Esophagus (tissue), 2 donors: ENCODE measurements around the gene MFSD2B. TPM values are rescaled to one million over a fixed set of nuclear protein-coding genes. Genes with fewer than 3 reads are reported as not detected.
A peak's percentile ranks its signal among the peaks of the same experiment; 100 is the strongest.

Experiments used
- H3K27ac ChIP-seq, 2 donors: one replicate each; pipeline ENCODE4 v1.5.1; 2013; ENCODE audit warnings: low read depth in 2 of 2, mild to moderate bottlenecking in 2 of 2, inconsistent platforms in 1 of 2, low read length in 1 of 2, moderate library complexity in 1 of 2
- H3K27me3 ChIP-seq, 2 donors: one replicate each; pipeline ENCODE4 v1.6.1; 2013; ENCODE audit warnings: low read length in 2 of 2, control low read depth in 1 of 2, mild to moderate bottlenecking in 1 of 2; ENCODE audit not compliant: insufficient read depth in 2 of 2, control insufficient read depth in 1 of 2
- H3K36me3 ChIP-seq, 2 donors: one replicate each; pipeline ENCODE4 v1.6.1; 2013; ENCODE audit warnings: low read length in 1 of 2; ENCODE audit not compliant: control insufficient read depth in 2 of 2, insufficient read depth in 2 of 2
- H3K4me1 ChIP-seq, 2 donors: one replicate each; pipeline ENCODE4 v1.6.1; 2013; ENCODE audit warnings: low read length in 1 of 2; ENCODE audit not compliant: control insufficient read depth in 2 of 2, insufficient read depth in 2 of 2
- H3K4me3 ChIP-seq, 2 donors: one replicate each; pipeline ENCODE4 v1.5.1; 2013; ENCODE audit warnings: low read length in 2 of 2, mild to moderate bottlenecking in 2 of 2, low read depth in 1 of 2, moderate library complexity in 1 of 2
- H3K9me3 ChIP-seq, 2 donors: one replicate each; pipeline ENCODE4 v1.6.1; 2013; ENCODE audit warnings: mild to moderate bottlenecking in 2 of 2, low read depth in 1 of 2, low read length in 1 of 2, moderate library complexity in 1 of 2; ENCODE audit not compliant: control insufficient read depth in 2 of 2, insufficient read depth in 1 of 2
- WGBS, 2 donors: extraction: QIAGEN DNeasy Blood & Tissue Kit; methylation state at CpG; one replicate each; pipeline ENCODE4 v1.1.7; 2013; 5-methylcytosine and 5-hydroxymethylcytosine counted together
- polyA plus RNA-seq, 2 donors: library from polyadenylated mRNA; stranded (reverse); fragments of 200-250 nt; gene quantifications; one replicate each; pipeline ENCODE4 v1.2.3, GENCODE V29; 2013
- donor health status: healthy with polysubstance abuse.
- donor health status: Bipolar disorder and iron deficiency.

MFSD2B gene, protein sequence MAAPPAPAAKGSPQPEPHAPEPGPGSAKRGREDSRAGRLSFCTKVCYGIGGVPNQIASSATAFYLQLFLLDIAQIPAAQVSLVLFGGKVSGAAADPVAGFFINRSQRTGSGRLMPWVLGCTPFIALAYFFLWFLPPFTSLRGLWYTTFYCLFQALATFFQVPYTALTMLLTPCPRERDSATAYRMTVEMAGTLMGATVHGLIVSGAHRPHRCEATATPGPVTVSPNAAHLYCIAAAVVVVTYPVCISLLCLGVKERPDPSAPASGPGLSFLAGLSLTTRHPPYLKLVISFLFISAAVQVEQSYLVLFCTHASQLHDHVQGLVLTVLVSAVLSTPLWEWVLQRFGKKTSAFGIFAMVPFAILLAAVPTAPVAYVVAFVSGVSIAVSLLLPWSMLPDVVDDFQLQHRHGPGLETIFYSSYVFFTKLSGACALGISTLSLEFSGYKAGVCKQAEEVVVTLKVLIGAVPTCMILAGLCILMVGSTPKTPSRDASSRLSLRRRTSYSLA
- polyA plus RNA-seq = under 1 TPM; 0.05 to 0.08 TPM

DNA sequence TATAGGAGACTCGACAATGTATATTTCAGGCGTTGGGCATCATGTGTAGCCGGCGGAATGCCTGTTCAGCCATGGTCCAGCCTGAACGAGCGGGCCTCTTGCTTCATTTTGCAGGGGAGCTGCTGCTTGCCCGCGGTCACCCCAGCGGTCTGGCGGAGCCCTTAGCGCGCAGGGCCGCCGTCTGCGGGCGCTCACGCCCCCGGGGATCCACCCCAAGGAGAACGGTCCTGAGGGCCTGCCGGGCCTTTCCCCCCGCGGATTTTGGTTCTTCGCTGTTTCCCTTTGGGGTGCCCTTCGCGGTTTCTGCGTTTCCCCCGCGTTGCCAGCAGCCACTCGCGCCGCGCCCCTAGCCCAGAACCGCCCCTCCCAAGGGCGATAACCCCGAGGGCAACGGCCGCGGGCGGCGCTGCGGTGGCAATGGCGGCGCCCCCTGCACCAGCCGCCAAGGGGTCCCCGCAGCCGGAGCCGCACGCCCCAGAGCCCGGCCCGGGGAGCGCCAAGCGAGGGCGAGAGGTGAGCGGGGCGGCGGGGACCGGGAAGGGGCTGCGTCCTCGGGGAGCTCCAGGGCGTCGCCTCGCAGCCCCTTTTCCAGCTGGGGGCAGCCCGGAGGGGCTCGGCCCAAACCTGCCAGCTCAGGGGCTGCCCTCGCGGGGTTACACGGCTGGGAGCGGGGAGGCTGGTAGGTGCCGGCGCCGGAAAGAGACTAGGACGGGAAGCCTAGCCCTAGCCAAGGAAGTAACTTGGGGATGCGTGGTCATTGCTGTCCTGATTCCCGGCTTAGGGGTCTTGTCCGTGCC is at the start of gene MFSD2B:
TSS of gene MFSD2B (plus strand) at position 406 of the 797 bp plus-strand sequence. CDS start at position 418, 12 bp downstream.
- Histone ChIP-seq H3K27ac (no peak within 1 kb of the TSS), H3K9me3 (no peaks in the 10 kb centered on the region), H3K27me3 (peaks cover 0 to 2% of the 10 kb centered on the region in 2 donors), H3K36me3 (no peaks in the 10 kb centered on the region), H3K4me1 (peaks cover 2 to 6% of the 10 kb centered on the region in 2 donors), H3K4me3 (peak within 1 kb of the TSS; percentile 39 to 48)
- 3% methylated on average over 73 to 75 of the region's 75 CpGs for WGBS, 2 donors

DNA sequence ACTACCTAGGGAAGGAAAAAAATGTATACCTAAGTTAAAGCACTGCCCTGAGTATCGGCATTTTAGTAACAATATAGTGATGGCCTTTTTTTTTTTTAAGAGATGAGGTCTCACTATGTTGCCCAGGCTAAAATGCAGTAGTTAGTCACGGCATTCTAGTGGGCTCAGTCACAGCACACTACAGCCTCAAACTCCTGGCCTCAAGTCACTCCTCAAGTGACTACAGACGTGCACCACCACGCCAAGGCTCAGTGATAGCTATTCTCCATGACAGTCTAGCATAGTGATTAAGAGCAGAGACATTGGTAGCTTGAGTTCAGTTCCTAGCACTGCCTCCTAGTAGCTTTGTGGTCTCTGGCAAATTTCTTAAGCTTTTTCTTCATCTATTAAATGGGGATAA is 42.0 kb upstream of the MFSD2B start:
- no peak overlapping the region for H3K4me3 ChIP-seq
- no peaks in the 10 kb centered on the region for H3K27me3 ChIP-seq
- no peak overlapping the region for H3K27ac ChIP-seq
- no peaks in the 10 kb centered on the region for H3K36me3 ChIP-seq
- H3K4me1 ChIP-seq = no peaks in the 10 kb centered on the region
- WGBS, 2 donors = 98% methylated on average over 4 of the region's 4 CpGs
- H3K9me3 ChIP-seq = no peaks in the 10 kb centered on the region

DNA sequence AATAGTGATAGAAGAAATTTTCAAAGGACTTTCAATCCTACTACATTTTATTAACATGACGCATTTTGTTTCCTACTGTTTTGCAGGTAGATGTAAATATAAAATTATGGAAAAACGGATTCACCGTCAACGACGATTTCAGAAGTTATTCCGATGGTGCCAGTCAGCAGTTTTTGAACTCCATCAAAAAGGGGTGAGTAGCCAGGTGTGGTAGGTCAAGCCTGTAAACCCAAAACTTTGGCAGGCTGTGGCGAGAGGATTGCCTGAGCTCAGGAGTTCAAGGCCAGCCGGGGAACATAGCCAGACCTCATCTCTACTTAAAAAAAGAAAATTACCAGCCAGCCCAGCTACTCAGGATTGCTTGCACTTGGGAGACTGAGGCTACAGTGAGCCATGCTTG is 33.0 kb upstream of the MFSD2B start:
- WGBS, 2 donors = 97 to 98% methylated on average over 8 of the region's 8 CpGs
- Histone ChIP-seq H3K9me3 (no peaks in the 10 kb centered on the region), H3K4me3 (no peak overlapping the region), H3K36me3 (peaks cover 0 to 5% of the 10 kb centered on the region in 2 donors), H3K4me1 (no peaks in the 10 kb centered on the region), H3K27ac (no peak overlapping the region), H3K27me3 (no peaks in the 10 kb centered on the region)

DNA sequence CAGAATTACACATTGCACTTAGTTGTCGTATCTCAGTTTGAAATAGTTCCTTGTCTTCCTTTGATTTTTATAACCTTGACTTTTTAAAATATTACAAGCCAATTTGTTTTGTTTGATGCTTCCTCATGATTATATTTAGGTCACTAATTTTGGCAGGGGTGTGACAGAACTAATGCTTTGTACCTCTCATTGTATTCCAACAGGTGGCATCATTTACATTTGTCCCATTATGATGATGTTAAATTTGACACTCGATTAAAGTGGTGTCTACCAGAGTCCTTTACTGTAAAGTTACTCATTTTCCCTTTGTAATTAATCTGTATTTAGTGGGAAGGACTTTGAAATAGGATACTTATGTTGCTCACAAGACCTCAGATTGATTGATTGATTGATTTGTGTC is 21.5 kb upstream of the MFSD2B start:
- Histone ChIP-seq H3K4me3 (no peak overlapping the region), H3K36me3 (no peaks in the 10 kb centered on the region), H3K9me3 (no peaks in the 10 kb centered on the region), H3K27me3 (no peaks in the 10 kb centered on the region), H3K4me1 (no peaks in the 10 kb centered on the region), H3K27ac (no peak overlapping the region)
- WGBS, 2 donors = 57 to 59% methylated on average over 2 of the region's 2 CpGs

DNA sequence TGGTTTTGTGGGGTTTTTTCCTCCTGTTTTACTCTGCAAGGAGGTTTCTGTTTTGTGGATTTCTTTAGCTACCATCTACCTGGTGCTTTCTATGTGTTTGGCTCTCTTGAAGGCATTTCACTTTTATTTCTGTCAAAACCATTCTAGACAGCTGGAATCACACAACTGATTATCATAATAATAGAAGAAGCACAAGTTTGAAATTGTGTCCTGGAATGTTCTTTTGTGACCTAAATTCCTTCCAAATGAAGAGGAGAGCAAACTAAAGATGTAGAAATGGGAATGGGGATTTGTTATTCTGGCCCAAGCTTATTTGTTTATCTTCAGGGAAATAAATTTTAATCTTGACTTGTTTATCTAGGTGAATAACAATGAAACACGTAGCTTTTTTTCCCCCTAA is 17.0 kb upstream of the MFSD2B start:
- WGBS, 2 donors = 60 to 61% methylated on average over 1 of the region's 1 CpG

DNA sequence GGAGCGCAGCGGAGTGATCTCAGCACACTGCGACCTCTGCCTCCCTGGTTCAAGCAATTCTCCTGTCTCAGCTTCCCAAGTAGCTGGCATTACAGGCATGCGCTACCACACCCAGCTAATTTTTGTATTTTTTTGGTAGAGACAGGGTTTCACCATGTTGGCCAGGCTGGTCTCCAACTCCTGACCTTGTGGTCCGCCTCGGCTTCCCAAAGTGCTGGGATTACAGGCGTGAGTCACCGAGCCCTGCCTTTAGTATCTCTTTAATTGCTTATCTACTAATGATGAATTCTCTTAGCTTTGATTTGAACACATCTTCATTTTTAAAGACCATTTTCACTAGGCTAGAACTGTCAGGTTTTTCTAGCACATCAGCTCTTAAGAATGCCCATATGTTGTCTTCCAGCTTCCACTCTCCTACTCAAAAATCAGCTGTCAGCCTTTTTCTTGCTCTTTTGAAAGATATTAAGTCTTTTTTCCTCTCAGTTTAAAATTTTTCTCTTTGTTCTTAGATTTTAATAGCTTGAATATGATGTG is 16.1 kb upstream of the MFSD2B start:
- Histone ChIP-seq H3K27ac (no peak overlapping the region), H3K27me3 (no peaks in the 10 kb centered on the region), H3K9me3 (no peaks in the 10 kb centered on the region), H3K36me3 (no peaks in the 10 kb centered on the region), H3K4me3 (no peak overlapping the region), H3K4me1 (no peaks in the 10 kb centered on the region)
- WGBS, 2 donors = 96 to 99% methylated on average over 8 of the region's 8 CpGs

More for the DNA sequence above, 17.0 kb upstream of the MFSD2B start:
- Histone ChIP-seq H3K9me3 (no peaks in the 10 kb centered on the region), H3K36me3 (no peaks in the 10 kb centered on the region), H3K27ac (no peak overlapping the region), H3K27me3 (no peaks in the 10 kb centered on the region), H3K4me3 (no peak overlapping the region), H3K4me1 (no peaks in the 10 kb centered on the region)

DNA sequence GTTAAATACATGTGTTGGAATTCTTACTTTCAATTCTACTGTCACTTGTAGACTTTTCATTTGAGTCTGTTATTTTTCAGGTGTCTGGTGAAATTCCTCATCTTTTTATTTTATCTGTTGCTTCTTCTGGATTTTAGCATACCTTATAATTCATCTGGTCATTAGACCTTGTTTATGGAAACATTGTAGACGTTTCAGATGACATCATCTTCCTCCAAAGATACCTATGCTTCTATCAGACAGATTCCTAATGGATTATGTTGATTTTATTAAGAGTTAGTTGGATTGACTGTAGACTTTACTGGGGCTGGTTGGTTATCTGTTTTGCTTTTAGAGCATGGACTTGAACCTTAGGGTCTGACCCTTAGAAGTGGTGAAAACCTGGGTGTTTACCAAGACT is 15.3 kb upstream of the MFSD2B start:
- H3K4me3 ChIP-seq = no peak overlapping the region
- WGBS, 2 donors = 54 to 60% methylated on average over 1 of the region's 1 CpG
- no peak overlapping the region for H3K27ac ChIP-seq
- H3K9me3 ChIP-seq = no peaks in the 10 kb centered on the region
- H3K4me1 ChIP-seq = no peaks in the 10 kb centered on the region
- no peaks in the 10 kb centered on the region for H3K36me3 ChIP-seq
- H3K27me3 ChIP-seq = no peaks in the 10 kb centered on the region

DNA sequence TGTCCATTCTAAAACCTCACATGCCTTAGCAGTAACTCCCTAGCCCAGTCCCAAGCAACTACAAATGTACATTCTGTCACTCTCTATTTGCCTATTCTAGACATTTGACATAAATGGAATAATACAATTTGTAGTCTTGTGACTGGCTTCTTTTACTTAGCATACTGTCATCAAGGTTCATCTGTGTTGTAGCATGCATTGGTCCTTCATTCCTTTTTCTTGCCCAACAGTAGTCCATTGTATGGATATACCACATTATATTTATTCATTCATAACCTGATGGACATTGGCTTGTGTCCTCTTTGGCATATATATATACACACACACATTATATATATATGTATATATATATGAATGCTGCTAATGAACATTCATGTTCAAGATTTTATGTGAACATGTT is 2.2 kb upstream of the MFSD2B start:
- Histone ChIP-seq H3K4me1 (peaks cover 2 to 6% of the 10 kb centered on the region in 2 donors), H3K36me3 (no peaks in the 10 kb centered on the region), H3K27ac (no peak overlapping the region), H3K9me3 (no peaks in the 10 kb centered on the region), H3K27me3 (peaks cover 0 to 2% of the 10 kb centered on the region in 2 donors), H3K4me3 (no peak overlapping the region)

DNA sequence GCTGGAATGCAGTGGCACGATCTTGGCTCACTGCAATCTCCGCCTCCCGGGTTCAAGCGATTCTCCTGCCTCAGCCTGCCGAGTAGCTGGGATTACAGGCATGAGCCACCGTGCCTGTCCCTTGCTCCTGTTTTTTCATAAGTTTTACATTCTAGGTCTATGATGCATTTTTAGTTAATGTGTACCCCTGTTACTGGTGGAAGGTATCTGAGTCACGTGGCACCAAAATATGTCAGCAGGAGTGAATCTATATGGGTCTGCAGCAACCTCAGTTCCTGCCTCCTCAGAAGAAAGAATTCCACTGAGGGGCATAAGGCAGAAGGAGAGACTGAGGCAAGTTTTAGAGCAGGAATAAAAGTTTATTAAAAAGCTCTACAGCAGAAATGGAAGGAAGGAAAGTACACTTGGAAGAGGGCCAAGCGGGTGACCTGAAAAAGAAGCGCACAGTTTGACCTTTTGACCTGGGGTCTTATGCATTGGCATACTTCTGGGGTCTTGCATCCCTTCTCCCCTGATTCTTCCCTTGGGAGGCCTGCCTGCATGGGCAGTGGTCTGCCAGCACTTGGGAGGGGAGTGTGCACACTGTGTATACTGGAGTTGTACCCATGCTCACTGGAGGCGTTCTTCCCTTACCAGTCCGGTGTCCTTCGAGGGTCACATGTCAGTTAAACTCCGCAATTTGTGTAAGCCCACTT is 1.1 kb upstream of the MFSD2B start:
- WGBS, 2 donors = 74 to 85% methylated on average over 13 of the region's 13 CpGs
- no peak overlapping the region for H3K27ac ChIP-seq

More for the DNA sequence above, 1.1 kb upstream of the MFSD2B start:
- Histone ChIP-seq H3K36me3 (no peaks in the 10 kb centered on the region), H3K4me1 (peaks cover 2 to 6% of the 10 kb centered on the region in 2 donors), H3K27me3 (peaks cover 0 to 2% of the 10 kb centered on the region in 2 donors), H3K4me3 (no peak overlapping the region), H3K9me3 (no peaks in the 10 kb centered on the region)
